Mesendoderm (in vitro differentiated cells): ENCODE data around the gene DDX42.
A peak's percentile ranks its signal among the peaks of the same experiment; 100 is the strongest.

Source experiments
- DNase-seq: peaks from one replicate; pipeline ENCODE4 v3.0.0; 2013
- H2AK5ac ChIP-seq: 2 replicates; pipeline ENCODE4 v1.6.1; 2013; ENCODE audit warnings: low read length, inconsistent platforms
- H2BK120ac ChIP-seq: 2 replicates; pipeline ENCODE4 v1.6.1; 2013; ENCODE audit warnings: low read depth, mild to moderate bottlenecking, low read length, moderate library complexity, mixed read lengths
- H2BK15ac ChIP-seq: replicated peaks from 2 replicates; pipeline ENCODE4 v1.6.1; 2013; ENCODE audit warnings: low read depth, mild to moderate bottlenecking, moderate library complexity
- H2BK5ac ChIP-seq: 2 replicates; pipeline ENCODE4 v1.6.1; 2013; ENCODE audit warnings: low read length, inconsistent platforms
- H3K18ac ChIP-seq: 2 replicates; pipeline ENCODE4 v1.6.1; 2013; ENCODE audit warnings: mild to moderate bottlenecking, low read length, mixed read lengths
- H3K23ac ChIP-seq: one replicate; pipeline ENCODE4 v1.6.1; 2013; ENCODE audit warnings: low read length
- H3K27ac ChIP-seq: 2 replicates; pipeline ENCODE4 v1.5.1; 2013; ENCODE audit warnings: low read depth, mild to moderate bottlenecking, inconsistent platforms, low read length, moderate library complexity
- H3K27me3 ChIP-seq: 2 replicates; pipeline ENCODE4 v1.6.1; 2013; ENCODE audit warnings: low read length, control low read depth, mild to moderate bottlenecking, inconsistent platforms; ENCODE audit not compliant: insufficient read depth, poor library complexity
- H3K36me3 ChIP-seq: 2 replicates; pipeline ENCODE4 v1.6.1; 2013; ENCODE audit warnings: low read length, inconsistent platforms; ENCODE audit not compliant: control insufficient read depth, insufficient read depth
- H3K4ac ChIP-seq: one replicate; pipeline ENCODE4 v1.6.1; 2013; ENCODE audit warnings: low read depth, mild to moderate bottlenecking, low read length, moderate library complexity
- H3K4me1 ChIP-seq: 2 replicates; pipeline ENCODE4 v1.6.1; 2013; ENCODE audit warnings: low read depth, low read length, inconsistent platforms; ENCODE audit not compliant: control insufficient read depth
- H3K4me2 ChIP-seq: 2 replicates; pipeline ENCODE4 v1.6.1; 2013; ENCODE audit warnings: low read length
- H3K4me3 ChIP-seq: 2 replicates; pipeline ENCODE4 v1.5.1; 2013; ENCODE audit warnings: mild to moderate bottlenecking, low read length
- H3K56ac ChIP-seq: one replicate; pipeline ENCODE4 v1.6.1; 2013; ENCODE audit warnings: low read length
- H3K79me1 ChIP-seq: 2 replicates; pipeline ENCODE4 v1.6.1; 2013; ENCODE audit warnings: low read length, inconsistent platforms
- H3K79me2 ChIP-seq: 2 replicates; pipeline ENCODE4 v1.6.1; 2013; ENCODE audit warnings: mild to moderate bottlenecking, low read length; ENCODE audit not compliant: control insufficient read depth, insufficient read depth
- H3K9ac ChIP-seq: 2 replicates; pipeline ENCODE4 v1.6.1; 2013; ENCODE audit warnings: low read length, inconsistent platforms
- H4K5ac ChIP-seq: one replicate; pipeline ENCODE4 v1.6.1; 2013; ENCODE audit warnings: low read length
- H4K8ac ChIP-seq: one replicate; pipeline ENCODE4 v1.6.1; 2013; ENCODE audit warnings: low read depth, mild to moderate bottlenecking, control low read depth, low read length, moderate library complexity
- WGBS: extraction: QIAGEN DNeasy Blood & Tissue Kit; methylation state at CpG from one replicate; pipeline ENCODE4 v1.1.7; 2013; ENCODE audit warnings: low lambda C conversion rate, missing lambda C conversion rate; ENCODE audit not compliant: insufficient coverage; ENCODE audit errors: extremely low coverage; 5-methylcytosine and 5-hydroxymethylcytosine counted together

Gene DDX42

DNA sequence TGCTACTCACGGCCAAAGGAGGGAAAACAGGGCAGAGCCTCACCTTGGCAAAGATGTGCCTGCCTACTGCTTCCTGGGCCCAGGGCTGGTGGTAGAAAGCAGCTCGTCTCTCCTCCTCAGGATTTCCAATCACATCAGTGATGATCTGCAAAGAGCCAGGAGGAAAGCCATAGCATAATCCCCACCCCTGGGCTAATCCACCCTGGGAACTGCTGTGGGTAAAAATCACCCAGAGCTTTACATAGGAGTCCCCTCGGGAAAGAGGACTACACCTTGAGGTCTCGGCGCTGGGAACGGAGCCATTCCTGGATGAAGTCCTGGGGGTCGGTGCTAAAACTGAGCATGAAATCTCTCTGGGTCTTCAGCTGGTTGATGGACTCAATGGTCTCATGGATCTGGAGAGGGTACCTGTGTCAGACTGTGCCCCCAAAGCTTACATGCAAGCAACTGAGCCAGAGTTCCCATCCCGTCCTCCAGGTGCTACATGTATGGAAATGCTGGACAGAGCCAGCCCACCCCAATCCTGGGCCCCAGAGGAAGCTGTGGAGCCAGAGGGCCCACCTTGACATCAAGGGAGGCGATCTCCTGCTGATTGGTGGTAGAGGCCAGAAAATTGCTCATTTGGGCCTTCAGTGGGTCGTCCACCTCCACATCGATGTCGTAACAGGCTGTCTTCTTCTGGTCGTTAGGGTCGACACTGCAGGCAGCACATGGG lies 59.2 kb downstream of the DDX42 start:
- Histone ChIP-seq H2BK15ac (no peak overlapping the region), H3K36me3 (peaks cover 23% of the 10 kb centered on the region), H3K56ac (no peak overlapping the region), H3K4me1 (no peaks in the 10 kb centered on the region), H3K9ac (no peak overlapping the region), H3K4me2 (no peak overlapping the region), H3K27ac (no peak overlapping the region), H3K4ac (no peak overlapping the region), H3K18ac (no peak overlapping the region), H2BK120ac (no peak overlapping the region), H3K4me3 (no peak overlapping the region), H3K23ac (no peak overlapping the region), H2AK5ac (no peak overlapping the region), H4K5ac (no peak overlapping the region), H3K27me3 (no peaks in the 10 kb centered on the region), H3K79me2 (peaks cover 18% of the 10 kb centered on the region), H4K8ac (no peak overlapping the region), H2BK5ac (no peak overlapping the region), H3K79me1 (peaks cover 15% of the 10 kb centered on the region)
- WGBS: no CpG with 5 or more reads among the region's 14 CpGs
- no peak for DNase-seq

DNA sequence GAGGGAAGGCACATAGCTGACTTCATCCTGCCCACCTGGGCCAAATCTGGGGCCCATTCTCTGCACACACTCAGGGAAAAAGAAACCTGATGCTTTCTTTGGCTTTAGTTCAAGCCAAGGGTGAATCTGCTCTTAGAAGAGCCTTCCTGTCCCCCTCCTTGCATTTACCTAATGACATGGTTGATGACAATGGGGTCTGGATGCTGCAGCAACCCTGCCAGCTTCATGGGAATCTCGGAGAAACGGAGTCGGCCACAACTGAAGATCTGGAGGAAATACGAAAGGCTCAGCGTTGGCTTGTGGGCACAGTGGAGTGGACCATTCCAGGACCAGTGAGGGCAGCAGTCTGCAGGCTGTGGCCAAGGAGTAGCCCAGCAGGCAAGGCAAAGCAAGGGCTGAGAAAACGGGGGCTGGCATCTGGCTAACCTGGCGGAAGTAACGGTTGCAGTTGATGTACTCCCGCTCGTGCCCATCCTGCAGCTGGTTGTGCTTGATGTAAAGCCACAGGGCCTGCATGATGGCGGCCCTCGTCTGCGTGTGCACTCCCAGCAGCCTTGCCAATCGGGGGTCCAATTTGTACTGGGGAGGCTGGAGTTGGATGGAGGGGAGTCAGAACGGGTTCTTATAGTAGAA lies 59.9 kb downstream of the DDX42 start:
- no peak for DNase-seq
- H2BK5ac ChIP-seq: no peak overlapping the region
- no peak overlapping the region for H2BK120ac ChIP-seq
- H3K79me1 ChIP-seq: peaks cover 19% of the 10 kb centered on the region
- H3K18ac ChIP-seq: no peak overlapping the region
- H3K23ac ChIP-seq: no peak overlapping the region
- H3K4me2 ChIP-seq: no peak overlapping the region
- no peak overlapping the region for H3K4ac ChIP-seq
- H3K36me3 ChIP-seq: peaks cover 23% of the 10 kb centered on the region
- H2AK5ac ChIP-seq: no peak overlapping the region
- H2BK15ac ChIP-seq: no peak overlapping the region
- H3K27me3 ChIP-seq: no peaks in the 10 kb centered on the region
- H4K8ac ChIP-seq: no peak overlapping the region
- no peak overlapping the region for H4K5ac ChIP-seq
- H3K79me2 ChIP-seq: peaks cover 18% of the 10 kb centered on the region
- H3K4me1 ChIP-seq: peaks cover 4% of the 10 kb centered on the region
- WGBS: no CpG with 5 or more reads among the region's 15 CpGs
- no peak overlapping the region for H3K4me3 ChIP-seq
- no peak overlapping the region for H3K9ac ChIP-seq
- H3K56ac ChIP-seq: no peak overlapping the region
- H3K27ac ChIP-seq: no peak overlapping the region

DNA sequence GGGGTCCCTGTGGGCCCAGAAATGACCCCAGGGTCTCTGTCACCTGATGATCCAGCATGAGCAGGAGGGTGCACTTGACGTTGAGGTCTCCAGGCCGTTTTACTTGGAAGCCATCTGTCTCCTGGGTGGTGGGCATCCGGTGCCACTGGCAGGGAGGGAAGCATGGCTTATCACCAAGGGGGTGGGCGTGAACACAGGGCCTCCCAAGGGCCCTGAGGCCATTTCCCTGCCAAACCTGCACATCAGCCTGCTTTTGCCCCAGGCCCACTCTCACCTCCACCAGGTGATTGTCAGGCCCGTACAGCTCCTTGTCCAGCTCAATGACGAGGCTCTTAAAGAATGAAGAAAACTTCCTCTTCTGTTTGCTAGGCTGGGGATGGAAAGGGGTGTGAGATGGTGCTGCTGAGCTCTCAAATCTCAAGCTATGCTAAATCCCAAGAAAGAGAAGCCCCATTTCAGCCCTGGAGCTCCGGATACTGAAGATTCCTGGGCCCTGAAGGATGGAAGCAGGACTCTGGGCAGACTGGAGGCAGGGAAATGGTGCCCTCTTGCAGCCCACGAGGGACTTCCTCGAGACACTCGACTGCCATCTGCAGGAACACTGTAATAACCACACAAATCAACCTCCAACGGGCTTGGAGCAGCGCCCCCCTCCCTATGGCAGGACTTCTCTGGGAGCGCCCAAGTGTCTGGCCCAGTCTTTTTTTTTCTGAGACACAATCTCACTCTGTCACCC lies 60.6 kb downstream of the DDX42 start:
- peaks cover 17% of the 10 kb centered on the region for H3K79me2 ChIP-seq
- no peak overlapping the region for H3K27ac ChIP-seq
- H3K4me1 ChIP-seq: peaks cover 6% of the 10 kb centered on the region
- no peak overlapping the region for H3K23ac ChIP-seq
- H3K4me2 ChIP-seq: no peak overlapping the region
- H3K4me3 ChIP-seq: no peak overlapping the region
- WGBS: no CpG with 5 or more reads among the region's 13 CpGs
- no peak overlapping the region for H2BK5ac ChIP-seq
- no peak overlapping the region for H3K4ac ChIP-seq
- H3K18ac ChIP-seq: no peak overlapping the region
- no peak overlapping the region for H4K5ac ChIP-seq
- peaks cover 23% of the 10 kb centered on the region for H3K36me3 ChIP-seq
- no peak overlapping the region for H3K56ac ChIP-seq
- H3K27me3 ChIP-seq: no peaks in the 10 kb centered on the region
- H2AK5ac ChIP-seq: no peak overlapping the region
- no peak overlapping the region for H3K9ac ChIP-seq
- H2BK15ac ChIP-seq: no peak overlapping the region
- no peak overlapping the region for H4K8ac ChIP-seq
- no peak overlapping the region for H2BK120ac ChIP-seq
- peak; percentile 95 for DNase-seq
- H3K79me1 ChIP-seq: peaks cover 17% of the 10 kb centered on the region

DNA sequence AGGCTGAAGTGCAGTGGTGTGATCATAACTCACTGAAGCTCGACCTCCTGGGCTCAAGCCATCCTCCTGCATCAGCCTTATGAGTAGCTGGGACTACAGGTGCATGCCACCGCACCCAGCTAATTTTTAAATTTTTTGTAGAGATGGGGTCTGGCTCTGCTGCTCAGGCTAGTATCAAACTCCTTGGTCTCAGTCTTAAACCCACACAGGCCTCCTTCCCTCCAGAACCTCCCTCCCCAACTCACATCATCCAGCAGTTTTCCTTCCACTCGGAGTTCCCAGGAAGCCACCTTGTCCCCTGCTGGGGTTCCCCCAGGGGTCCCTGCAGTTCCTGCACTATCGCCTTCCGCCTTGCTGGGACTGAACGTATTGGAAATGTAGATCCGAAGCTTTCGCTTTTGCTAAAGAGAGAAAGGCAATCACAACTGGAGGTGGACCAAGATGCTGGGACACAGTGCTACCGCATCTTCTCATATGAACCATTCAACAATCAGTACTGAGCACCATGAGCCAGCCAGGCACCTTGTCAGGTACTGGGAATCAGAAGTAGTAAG lies 61.3 kb downstream of the DDX42 start:
- no peak overlapping the region for H3K9ac ChIP-seq
- no peak for DNase-seq
- H4K5ac ChIP-seq: no peak overlapping the region
- H2AK5ac ChIP-seq: no peak overlapping the region
- H2BK120ac ChIP-seq: no peak overlapping the region
- H3K23ac ChIP-seq: no peak overlapping the region
- no peak overlapping the region for H2BK5ac ChIP-seq
- peaks cover 6% of the 10 kb centered on the region for H3K4me1 ChIP-seq
- no peak overlapping the region for H2BK15ac ChIP-seq
- H3K4me2 ChIP-seq: no peak overlapping the region
- H3K27me3 ChIP-seq: no peaks in the 10 kb centered on the region
- H4K8ac ChIP-seq: no peak overlapping the region
- no peak overlapping the region for H3K56ac ChIP-seq
- peaks cover 20% of the 10 kb centered on the region for H3K36me3 ChIP-seq
- no peak overlapping the region for H3K18ac ChIP-seq
- H3K79me2 ChIP-seq: peaks cover 16% of the 10 kb centered on the region
- no CpG with 5 or more reads among the region's 9 CpGs for WGBS
- no peak overlapping the region for H3K4me3 ChIP-seq
- H3K79me1 ChIP-seq: peaks cover 12% of the 10 kb centered on the region
- no peak overlapping the region for H3K27ac ChIP-seq
- H3K4ac ChIP-seq: no peak overlapping the region

DNA sequence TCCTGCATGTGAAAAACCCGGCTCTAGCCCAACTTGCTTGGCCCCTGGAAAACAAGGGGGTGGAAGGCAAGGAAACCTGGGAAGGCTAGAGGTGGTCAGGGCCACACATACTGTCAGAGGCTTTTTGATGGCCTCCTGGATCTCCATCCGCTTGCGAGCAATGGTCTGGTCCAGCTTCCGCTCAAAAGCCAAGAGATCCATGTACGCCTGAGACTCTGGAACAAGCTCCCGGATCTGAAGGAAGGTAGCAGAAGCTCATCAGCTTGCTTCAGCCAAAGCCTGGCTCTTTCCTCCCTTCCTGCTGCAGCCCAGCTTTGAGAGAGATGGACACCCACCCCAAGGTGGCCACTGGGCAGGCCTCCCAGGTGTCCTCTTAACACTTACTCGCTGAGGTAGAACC lies 62.8 kb downstream of the DDX42 start:
- Histone ChIP-seq H4K8ac (no peak overlapping the region), H3K4ac (no peak overlapping the region), H2BK5ac (no peak overlapping the region), H2AK5ac (no peak overlapping the region), H3K4me1 (peaks cover 10% of the 10 kb centered on the region), H3K27ac (no peak overlapping the region), H3K4me2 (no peak overlapping the region), H2BK120ac (no peak overlapping the region), H4K5ac (no peak overlapping the region), H3K4me3 (no peak overlapping the region), H3K9ac (no peak overlapping the region), H3K79me1 (peaks cover 23% of the 10 kb centered on the region), H3K79me2 (peaks cover 32% of the 10 kb centered on the region), H3K36me3 (peaks cover 8% of the 10 kb centered on the region), H3K18ac (no peak overlapping the region), H3K56ac (no peak overlapping the region), H3K23ac (no peak overlapping the region), H3K27me3 (no peaks in the 10 kb centered on the region), H2BK15ac (no peak overlapping the region)
- no peak for DNase-seq
- no CpG with 5 or more reads among the region's 7 CpGs for WGBS
